Tibial nerve (tissue), 4 donors: ENCODE data around the gene PTPRD. TPM values are rescaled to one million over a fixed set of nuclear protein-coding genes. Genes with fewer than 3 reads are reported as not detected.

Experiments used
- DNase-seq, 2 donors: peaks; one replicate each; pipeline ENCODE4 v3.0.0-alpha.2; 2019; ENCODE audit warnings: low spot score in 2 of 2
- H3K27ac ChIP-seq, 4 donors: fragments of 200-600 bp; sonication (generic) in 3 of 4; one replicate each; pipeline ENCODE4 v1.5.1; 2017 to 2019; ENCODE audit warnings: mild to moderate bottlenecking in 1 of 4
- H3K27me3 ChIP-seq, 2 donors: fragments of 200-600 bp; sonication (generic) in 1 of 2; one replicate each; pipeline versions ENCODE4 v1.5.1 to v1.6.0; 2017 to 2019
- H3K36me3 ChIP-seq, 3 donors: fragments of 200-600 bp; sonication (generic); one replicate each; pipeline ENCODE4 v1.5.1; 2018 to 2019
- H3K4me1 ChIP-seq, 4 donors: fragments of 200-600 bp; sonication (generic) in 3 of 4; one replicate each; pipeline ENCODE4 v1.5.1; 2017 to 2019
- H3K4me3 ChIP-seq, 4 donors: fragments of 200-600 bp; sonication (generic) in 3 of 4; one replicate each; pipeline ENCODE4 v1.5.1; 2017 to 2019; ENCODE audit warnings: mild to moderate bottlenecking in 1 of 4, moderate library complexity in 1 of 4
- H3K9me3 ChIP-seq, 4 donors: fragments of 200-600 bp; sonication (generic) in 3 of 4; one replicate each; pipeline ENCODE4 v1.5.1; 2017 to 2019
- EP300 ChIP-seq, 2 donors: sonication (generic); formaldehyde crosslinking; IDR thresholded peaks; one replicate each; pipeline ENCODE4 v1.6.1; 2017; ENCODE audit warnings: antibody characterized with exemption in 2 of 2, mild to moderate bottlenecking in 1 of 2
- POLR2A ChIP-seq, 2 donors: fragments of 450-650 bp; IDR thresholded peaks; one replicate each; pipeline ENCODE4 v1.6.1; 2017; ENCODE audit warnings: antibody characterized with exemption in 2 of 2, mild to moderate bottlenecking in 2 of 2, moderate library complexity in 2 of 2
- WGBS, 2 donors: methylation state at CpG; one replicate each; pipeline ENCODE4 v1.1.5; 2018; 5-methylcytosine and 5-hydroxymethylcytosine counted together
- total RNA-seq, 4 donors: library from RNA; depleted of rRNA; stranded (reverse); fragments of >200 nt; gene quantifications; one replicate each; pipeline ENCODE4 v1.1.0, GENCODE V29; 2016
- TF ChIP-seq, protein P1 (sequence below), 5 experiments: fragments of 200-600 bp in 3 of 5; fragments of 450-650 bp in 2 of 5; sonication (generic) in 3 of 5; IDR thresholded peaks; one replicate each; pipeline ENCODE4 v1.5.1; 2016 to 2019; ENCODE audit warnings: antibody characterized with exemption in 5 of 5, mild to moderate bottlenecking in 3 of 5, moderate library complexity in 2 of 5

The PTPRD gene
- total RNA-seq, 4 donors from 2014 or later: 1.7 to 13.2 (median 5.1) TPM

DNA sequence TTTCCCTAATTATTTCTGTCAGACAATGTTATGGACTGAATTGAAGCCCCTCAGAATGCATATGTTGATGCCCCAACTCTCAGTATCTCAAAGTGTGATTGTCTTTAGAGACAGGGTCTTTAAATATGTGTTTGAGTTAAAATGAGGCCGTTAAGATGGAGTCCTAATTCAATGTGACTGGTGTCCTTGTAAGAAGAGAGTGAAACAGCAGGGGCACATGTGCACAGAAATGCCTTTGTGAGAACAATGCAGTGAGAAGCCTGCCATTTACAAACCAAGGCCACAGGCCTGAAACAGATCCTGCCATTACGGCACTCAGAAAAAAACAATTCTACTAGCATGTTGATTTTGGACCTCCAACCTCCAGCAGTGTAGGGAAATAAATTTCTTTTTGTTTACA, 2330.3 kb downstream of the PTPRD start:
- H3K4me3 ChIP-seq: no peak overlapping the region
- no peaks in the 10 kb centered on the region for H3K36me3 ChIP-seq
- H3K4me1 ChIP-seq: no peaks in the 10 kb centered on the region
- no peak overlapping the region for H3K27ac ChIP-seq
- DNase-seq: no peak
- 49 to 51% methylated on average over 2 of the region's 2 CpGs for WGBS, 2 donors
- TF ChIP-seq, protein P1, sequence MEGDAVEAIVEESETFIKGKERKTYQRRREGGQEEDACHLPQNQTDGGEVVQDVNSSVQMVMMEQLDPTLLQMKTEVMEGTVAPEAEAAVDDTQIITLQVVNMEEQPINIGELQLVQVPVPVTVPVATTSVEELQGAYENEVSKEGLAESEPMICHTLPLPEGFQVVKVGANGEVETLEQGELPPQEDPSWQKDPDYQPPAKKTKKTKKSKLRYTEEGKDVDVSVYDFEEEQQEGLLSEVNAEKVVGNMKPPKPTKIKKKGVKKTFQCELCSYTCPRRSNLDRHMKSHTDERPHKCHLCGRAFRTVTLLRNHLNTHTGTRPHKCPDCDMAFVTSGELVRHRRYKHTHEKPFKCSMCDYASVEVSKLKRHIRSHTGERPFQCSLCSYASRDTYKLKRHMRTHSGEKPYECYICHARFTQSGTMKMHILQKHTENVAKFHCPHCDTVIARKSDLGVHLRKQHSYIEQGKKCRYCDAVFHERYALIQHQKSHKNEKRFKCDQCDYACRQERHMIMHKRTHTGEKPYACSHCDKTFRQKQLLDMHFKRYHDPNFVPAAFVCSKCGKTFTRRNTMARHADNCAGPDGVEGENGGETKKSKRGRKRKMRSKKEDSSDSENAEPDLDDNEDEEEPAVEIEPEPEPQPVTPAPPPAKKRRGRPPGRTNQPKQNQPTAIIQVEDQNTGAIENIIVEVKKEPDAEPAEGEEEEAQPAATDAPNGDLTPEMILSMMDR (IDR thresholded peaks at IDR 0.05): no peak
- TF ChIP-seq POLR2A (IDR thresholded peaks at IDR 0.05) (no peak), EP300 (IDR thresholded peaks at IDR 0.05) (no peak)
- no peaks in the 10 kb centered on the region for H3K27me3 ChIP-seq
- H3K9me3 ChIP-seq: no peaks in the 10 kb centered on the region

DNA sequence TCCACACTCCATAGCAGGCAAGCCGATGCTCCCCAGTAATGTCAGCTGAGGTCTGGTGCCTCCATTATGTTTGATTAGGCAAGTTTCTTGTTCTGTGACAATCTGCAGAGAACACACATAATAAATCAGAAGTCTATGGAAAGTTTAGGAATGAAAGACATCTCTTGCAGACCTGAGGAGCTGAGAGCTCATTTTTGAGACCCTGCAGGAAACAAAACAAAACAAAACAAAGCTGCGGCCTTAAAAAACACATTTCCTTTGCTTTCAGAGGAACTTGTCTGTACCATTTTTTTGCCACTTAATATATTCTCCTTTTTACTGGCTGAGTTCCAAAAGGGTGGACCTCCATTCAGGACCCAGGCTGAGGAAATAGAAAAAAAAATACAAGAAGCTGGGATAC, 2332.0 kb downstream of the PTPRD start:
- WGBS, 2 donors: 38 to 56% methylated on average over 2 of the region's 2 CpGs
- no peak overlapping the region for H3K4me3 ChIP-seq
- peaks cover 0 to 5% (median 0%) of the 10 kb centered on the region in 4 donors for H3K9me3 ChIP-seq
- no peak for DNase-seq
- no peak overlapping the region for H3K27ac ChIP-seq
- H3K27me3 ChIP-seq: no peaks in the 10 kb centered on the region
- H3K4me1 ChIP-seq: no peaks in the 10 kb centered on the region
- TF ChIP-seq POLR2A (IDR thresholded peaks at IDR 0.05): no peak
- no peak for TF ChIP-seq EP300 (IDR thresholded peaks at IDR 0.05)
- TF ChIP-seq, protein P1 (IDR thresholded peaks at IDR 0.05): no peak
- H3K36me3 ChIP-seq: no peaks in the 10 kb centered on the region

DNA sequence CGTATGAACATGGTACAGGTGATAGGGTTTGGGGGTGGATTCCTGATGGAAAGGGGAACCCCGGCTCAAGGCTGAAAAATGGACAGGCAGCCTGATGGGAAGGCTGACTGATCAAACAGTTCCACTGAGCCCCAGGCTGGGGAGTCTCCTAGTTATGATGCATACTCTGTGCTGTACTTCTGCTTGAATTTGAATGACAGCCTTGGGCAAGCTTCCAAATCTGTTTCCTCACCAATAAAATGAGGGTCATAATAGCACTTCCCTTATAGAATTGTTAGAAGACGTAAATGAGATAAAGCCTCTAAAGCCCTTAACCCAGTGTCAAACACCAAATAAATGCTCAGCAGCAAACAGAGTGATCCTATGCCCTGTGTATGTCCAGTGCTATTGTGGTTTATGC, 2334.8 kb downstream of the PTPRD start:
- no peaks in the 10 kb centered on the region for H3K36me3 ChIP-seq
- WGBS, 2 donors: 82 to 84% methylated on average over 3 of the region's 3 CpGs
- no peak overlapping the region for H3K4me3 ChIP-seq
- H3K4me1 ChIP-seq: no peaks in the 10 kb centered on the region
- no peak overlapping the region for H3K27ac ChIP-seq
- peaks cover 0 to 9% (median 0%) of the 10 kb centered on the region in 4 donors for H3K9me3 ChIP-seq
- DNase-seq: no peak
- TF ChIP-seq, protein P1 (IDR thresholded peaks at IDR 0.05): no peak
- TF ChIP-seq EP300 (IDR thresholded peaks at IDR 0.05) (no peak), POLR2A (IDR thresholded peaks at IDR 0.05) (no peak)
- no peaks in the 10 kb centered on the region for H3K27me3 ChIP-seq

DNA sequence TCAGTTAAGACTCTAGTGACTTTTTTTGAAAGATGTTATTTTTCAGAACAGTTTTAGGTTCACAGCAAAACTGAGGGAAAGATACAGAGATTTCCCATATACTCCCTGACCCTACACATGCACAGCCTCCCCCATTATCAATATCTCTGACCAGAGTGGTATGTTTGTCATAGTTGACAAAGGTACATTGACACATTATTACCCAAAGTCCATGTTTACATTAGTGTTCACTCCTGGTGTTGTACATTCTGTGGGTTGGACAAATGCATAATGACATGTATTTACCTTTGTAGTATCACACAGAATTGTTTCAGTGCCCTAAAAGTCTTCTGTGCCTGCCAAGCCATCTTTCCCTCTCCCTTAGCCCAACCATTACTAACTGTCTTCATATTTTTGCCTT, 2342.6 kb downstream of the PTPRD start:
- no peaks in the 10 kb centered on the region for H3K36me3 ChIP-seq
- TF ChIP-seq EP300 (IDR thresholded peaks at IDR 0.05) (no peak), POLR2A (IDR thresholded peaks at IDR 0.05) (no peak)
- TF ChIP-seq, protein P1 (IDR thresholded peaks at IDR 0.05): no peak
- H3K27me3 ChIP-seq: no peaks in the 10 kb centered on the region
- H3K4me3 ChIP-seq: no peak overlapping the region
- H3K9me3 ChIP-seq: no peaks in the 10 kb centered on the region
- no peak for DNase-seq
- no peak overlapping the region for H3K27ac ChIP-seq
- peaks cover 0 to 14% (median 0%) of the 10 kb centered on the region in 4 donors for H3K4me1 ChIP-seq

DNA sequence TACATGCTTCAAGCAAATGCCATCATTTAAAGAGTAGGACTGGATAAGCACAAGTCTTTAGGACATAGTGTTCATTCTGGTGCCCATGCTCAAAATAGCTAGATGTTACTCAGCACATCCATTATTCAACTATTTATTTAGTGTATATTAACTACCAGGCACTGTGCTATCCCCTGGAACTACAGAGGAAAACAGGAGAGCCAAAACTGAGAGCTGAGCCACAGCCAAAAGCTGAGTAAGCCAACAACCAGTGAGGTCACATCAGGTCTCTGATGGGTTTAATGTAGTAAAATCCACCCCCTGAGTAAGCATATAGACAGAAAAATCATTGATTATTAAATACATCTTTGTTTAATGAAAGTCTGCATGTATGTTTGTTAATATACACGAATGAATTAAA, 2343.9 kb downstream of the PTPRD start:
- no peak overlapping the region for H3K4me3 ChIP-seq
- 38 to 50% methylated on average over 1 of the region's 1 CpG for whole genome bisulfite sequencing, 2 donors

More for the DNA sequence above, 2343.9 kb downstream of the PTPRD start:
- Histone ChIP-seq H3K36me3 (no peaks in the 10 kb centered on the region), H3K27me3 (no peaks in the 10 kb centered on the region), H3K4me1 (peaks cover 0 to 14% (median 0%) of the 10 kb centered on the region in 4 donors), H3K27ac (no peak overlapping the region), H3K9me3 (no peaks in the 10 kb centered on the region)
- TF ChIP-seq, protein P1 (IDR thresholded peaks at IDR 0.05): no peak
- TF ChIP-seq EP300 (IDR thresholded peaks at IDR 0.05) (no peak), POLR2A (IDR thresholded peaks at IDR 0.05) (no peak)
- DNase-seq: no peak
